Epithelial cell of esophagus (primary cell): ENCODE results near the gene RBMS1.

Source experiments
- DNase-seq: peaks from one replicate; pipeline ENCODE4 v3.0.0; 2010; ENCODE audit warnings: low read depth
- H3K4me3 ChIP-seq: 2 replicates; pipeline ENCODE4 v1.5.1; 2011; ENCODE audit warnings: mild to moderate bottlenecking, low read length, control low read depth
- TF ChIP-seq, protein P1 (sequence below): IDR thresholded peaks from 2 replicates; pipeline ENCODE4 v1.5.1; 2011; ENCODE audit warnings: low read depth, mild to moderate bottlenecking, low read length, control low read depth, inconsistent platforms; ENCODE audit not compliant: insufficient read depth; ENCODE audit errors: missing control alignments

RBMS1 gene

DNA sequence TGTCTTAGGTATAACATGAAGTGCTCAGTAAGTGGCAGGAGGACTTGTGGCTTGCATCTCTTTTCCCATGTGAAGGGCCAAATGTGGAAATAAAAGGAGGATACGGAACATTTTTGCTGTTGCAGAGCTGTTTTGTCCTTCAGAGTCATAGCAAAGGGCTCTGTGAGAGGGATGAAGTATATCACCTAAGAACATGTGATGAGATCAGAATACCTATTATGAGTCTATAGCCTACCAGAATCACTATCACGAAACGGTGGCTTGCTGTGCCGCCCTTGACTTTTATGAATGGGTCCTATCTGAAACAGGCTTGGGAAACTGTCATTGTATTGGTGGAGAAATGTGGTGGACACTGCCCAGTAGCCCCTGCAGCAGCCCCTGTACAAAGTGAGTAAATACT is 226.6 kb downstream of the RBMS1 start:
- TF ChIP-seq, protein P1, sequence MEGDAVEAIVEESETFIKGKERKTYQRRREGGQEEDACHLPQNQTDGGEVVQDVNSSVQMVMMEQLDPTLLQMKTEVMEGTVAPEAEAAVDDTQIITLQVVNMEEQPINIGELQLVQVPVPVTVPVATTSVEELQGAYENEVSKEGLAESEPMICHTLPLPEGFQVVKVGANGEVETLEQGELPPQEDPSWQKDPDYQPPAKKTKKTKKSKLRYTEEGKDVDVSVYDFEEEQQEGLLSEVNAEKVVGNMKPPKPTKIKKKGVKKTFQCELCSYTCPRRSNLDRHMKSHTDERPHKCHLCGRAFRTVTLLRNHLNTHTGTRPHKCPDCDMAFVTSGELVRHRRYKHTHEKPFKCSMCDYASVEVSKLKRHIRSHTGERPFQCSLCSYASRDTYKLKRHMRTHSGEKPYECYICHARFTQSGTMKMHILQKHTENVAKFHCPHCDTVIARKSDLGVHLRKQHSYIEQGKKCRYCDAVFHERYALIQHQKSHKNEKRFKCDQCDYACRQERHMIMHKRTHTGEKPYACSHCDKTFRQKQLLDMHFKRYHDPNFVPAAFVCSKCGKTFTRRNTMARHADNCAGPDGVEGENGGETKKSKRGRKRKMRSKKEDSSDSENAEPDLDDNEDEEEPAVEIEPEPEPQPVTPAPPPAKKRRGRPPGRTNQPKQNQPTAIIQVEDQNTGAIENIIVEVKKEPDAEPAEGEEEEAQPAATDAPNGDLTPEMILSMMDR: no peak
- H3K4me3 ChIP-seq: no peak overlapping the region
- DNase-seq: no peak

DNA sequence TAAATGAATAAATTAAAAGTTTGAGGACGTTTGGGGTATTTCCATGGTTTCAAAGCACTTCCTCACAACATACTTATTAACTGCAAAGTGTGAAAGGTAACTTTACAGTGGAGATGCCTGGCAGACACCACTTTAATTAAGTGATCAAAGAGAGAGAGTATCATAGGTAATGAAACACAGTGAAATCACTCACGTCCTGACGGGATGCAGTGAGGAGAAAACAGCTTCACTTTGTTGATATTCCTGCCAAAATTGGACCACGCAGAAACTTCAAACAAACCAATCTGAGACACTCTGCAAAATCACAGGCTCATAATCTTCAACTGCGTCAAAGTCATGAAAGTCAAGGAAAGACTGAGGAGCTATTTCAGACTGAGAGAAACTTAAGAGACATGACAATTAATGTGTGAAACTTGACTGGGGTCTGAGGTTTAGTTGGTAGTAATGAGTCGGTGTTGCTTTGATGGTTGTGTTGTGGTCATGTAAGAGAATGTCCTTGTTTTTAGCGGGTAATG is 227.5 kb downstream of the RBMS1 start:
- no peak for DNase-seq
- TF ChIP-seq, protein P1: no peak
- H3K4me3 ChIP-seq: no peak overlapping the region

DNA sequence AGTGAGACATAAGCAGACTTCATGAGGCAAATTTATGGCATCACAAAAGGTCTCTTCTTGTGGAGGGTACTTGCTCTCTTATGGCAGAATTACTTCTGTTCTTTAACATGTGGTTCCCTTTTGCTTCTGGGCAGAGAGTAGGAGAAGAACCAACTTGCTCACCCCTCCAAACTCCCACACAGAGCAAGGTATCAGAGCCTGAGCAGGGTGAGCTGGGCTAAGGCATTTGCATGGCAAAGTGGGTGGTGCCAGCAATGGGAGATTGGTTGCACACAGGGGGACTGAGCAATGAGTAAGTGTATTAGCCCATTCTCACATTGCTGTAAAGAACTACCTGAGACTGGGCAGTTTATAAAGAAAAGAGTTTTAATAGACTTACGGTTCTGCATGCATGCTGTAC is 229.3 kb downstream of the RBMS1 start:
- DNase-seq: no peak
- TF ChIP-seq, protein P1: no peak
- H3K4me3 ChIP-seq: no peak overlapping the region

- no peak for DNase-seq
- TF ChIP-seq, protein P1: no peak
- no peak overlapping the region for H3K4me3 ChIP-seq
Measured at GRCh38 chr2:160261732-160262131, 231.9 kb downstream of the RBMS1 start.

DNA sequence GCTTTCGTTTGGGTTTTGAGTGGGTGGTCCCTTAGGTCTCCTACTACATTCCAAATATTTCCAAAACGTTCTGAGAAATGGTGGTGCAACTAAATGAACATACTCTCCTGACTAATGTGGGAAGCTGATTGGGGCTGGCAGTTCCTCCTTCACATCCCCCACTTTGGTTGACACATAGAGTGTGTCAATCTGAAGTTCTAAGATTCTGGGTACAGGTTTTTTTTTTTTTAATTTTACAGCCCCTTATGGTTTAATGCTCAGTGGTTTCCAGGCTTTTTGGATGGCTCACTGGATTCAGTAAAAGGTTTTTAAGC is 235.2 kb downstream of the RBMS1 start:
- TF ChIP-seq, protein P1: no peak
- H3K4me3 ChIP-seq: no peak overlapping the region
- no peak for DNase-seq

DNA sequence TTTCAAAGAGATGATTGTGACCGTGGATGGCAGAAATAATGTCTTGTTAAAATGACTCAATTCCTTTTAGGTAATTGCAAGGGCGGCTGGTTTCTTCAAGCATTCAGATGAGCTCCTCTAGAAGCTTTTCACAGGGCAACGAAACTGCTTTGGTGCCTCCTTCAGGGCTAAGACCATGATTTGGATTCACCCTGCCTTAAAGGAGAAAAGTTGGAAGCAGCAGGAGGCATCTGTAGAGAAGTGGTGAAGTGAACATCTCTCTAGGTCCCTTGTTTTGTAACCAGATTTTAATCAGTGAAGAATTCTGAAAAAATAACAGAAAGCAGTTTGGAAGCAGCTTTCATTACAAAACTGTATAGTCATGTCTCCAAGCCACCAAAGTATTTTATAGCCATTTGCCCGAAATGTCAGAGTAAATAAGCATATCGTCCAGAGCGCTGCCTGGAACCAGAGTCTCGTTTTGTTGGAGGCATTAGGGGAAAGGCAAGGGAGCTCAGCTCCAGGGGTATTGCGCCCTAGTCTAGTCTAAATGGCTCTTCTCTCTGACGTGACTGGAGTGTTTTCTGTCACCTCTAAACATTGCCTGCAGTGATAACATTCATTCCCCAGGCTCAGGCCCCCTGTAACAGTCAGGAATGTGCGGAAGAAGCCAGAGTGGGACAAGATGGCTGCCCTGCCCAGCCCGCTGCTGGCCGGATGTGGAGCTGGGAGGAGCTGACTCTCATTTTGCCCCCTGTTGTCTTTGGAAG is 235.7 kb downstream of the RBMS1 start:
- TF ChIP-seq, protein P1: no peak
- DNase-seq: no peak
- H3K4me3 ChIP-seq: no peak overlapping the region
